GM12878 (cell line): ENCODE results near the gene AFF1. TPM values are rescaled to one million over a fixed set of nuclear protein-coding genes. Genes with fewer than 3 reads are reported as not detected.

Source experiments
- ATAC-seq: fragments of 200-7000 bp; cut with Tn5 transposase; 3 replicates; pipeline ENCODE4 v1.9.1; 2020; ENCODE audit warnings: mild to moderate bottlenecking, moderate library complexity
- BruUV-seq: library from RNA; stranded (reverse); fragments of 400-500 nt; replicated peaks from 2 replicates; lab custom pipeline; 2021; lab: Mats Ljungman, UMichigan
- CTCF ChIA-PET: fragments of 300-600 bp; sonication (Branson Sonifier 250); formaldehyde crosslinking; extraction: SDS; loops from one replicate; lab custom pipeline; 2021; ENCODE audit warnings: inconsistent platforms; lab: Yijun Ruan, JAX
- POLR2A ChIA-PET: fragments of 350-600 bp; formaldehyde crosslinking; extraction: SDS; loops from one replicate; lab custom pipeline; 2021; ENCODE audit warnings: inconsistent platforms; lab: Charles Lee
- RAD21 ChIA-PET: fragments of 300-600 bp; sonication (Branson Sonifier 250); formaldehyde crosslinking; loops from one replicate; lab custom pipeline; 2023; ENCODE audit warnings: antibody characterized with exemption; ENCODE audit not compliant: unreplicated experiment; lab: Charles Lee
- SMC1A ChIA-PET: fragments of 300-600 bp; sonication (Branson Sonifier 250); formaldehyde crosslinking; loops from one replicate; lab custom pipeline; 2023; ENCODE audit not compliant: unreplicated experiment, uncharacterized antibody; lab: Charles Lee
- DNase-seq: peaks from one replicate; pipeline ENCODE4 v3.0.0-alpha.2; 2011; ENCODE audit warnings: low read depth, low spot score
- FAIRE-seq: peaks from 3 replicates; lab custom pipeline; 2011; peaks lifted over from hg19 to GRCh38; lab: Jason Lieb, UNC
- H2AFZ ChIP-seq: 2 replicates; pipeline ENCODE4 v1.6.0; 2011; ENCODE audit warnings: low read depth, low read length, control low read depth; ENCODE audit not compliant: control insufficient read depth
- H3K27ac ChIP-seq: 2 replicates; pipeline ENCODE4 v1.5.1; 2011; ENCODE audit warnings: control low read depth; ENCODE audit not compliant: control insufficient read depth, insufficient read depth
- H3K27me3 ChIP-seq, 2 experiments: replicated peaks in 1 of 2; 2 replicates each; pipeline versions ENCODE4 v1.6.0 to v1.6.1; 2011; ENCODE audit warnings: low read length in 1 of 2; ENCODE audit not compliant: control insufficient read depth in 2 of 2, insufficient read depth in 2 of 2
- H3K36me3 ChIP-seq, 2 experiments: 2 replicates each; pipeline ENCODE4 v1.5.1; 2011; ENCODE audit warnings: low read length in 1 of 2; ENCODE audit not compliant: control insufficient read depth in 2 of 2, insufficient read depth in 2 of 2
- H3K4me1 ChIP-seq: 2 replicates; pipeline ENCODE4 v1.6.1; 2011; ENCODE audit warnings: mild to moderate bottlenecking, low read length, moderate library complexity, mixed read lengths; ENCODE audit not compliant: control insufficient read depth, insufficient read depth
- H3K4me2 ChIP-seq: 2 replicates; pipeline ENCODE4 v1.6.0; 2011; ENCODE audit warnings: control low read depth; ENCODE audit not compliant: control insufficient read depth, insufficient read depth
- H3K4me3 ChIP-seq: fragments of 200-600 bp; sonication (generic); 2 replicates; pipeline ENCODE4 v1.5.1; 2016
- H3K79me2 ChIP-seq: 2 replicates; pipeline ENCODE4 v1.6.0; 2011; ENCODE audit warnings: low read length; ENCODE audit not compliant: control insufficient read depth, insufficient read depth
- H3K9ac ChIP-seq: 2 replicates; pipeline ENCODE4 v1.8.0; 2011; ENCODE audit warnings: low read length, control low read depth, mixed read lengths; ENCODE audit not compliant: control insufficient read depth, insufficient read depth
- H3K9me3 ChIP-seq: replicated peaks from 3 replicates; pipeline ENCODE4 v1.5.1; 2011; ENCODE audit warnings: mild to moderate bottlenecking, low read length; ENCODE audit not compliant: control insufficient read depth, insufficient read depth
- H4K20me1 ChIP-seq: 2 replicates; pipeline ENCODE4 v1.6.0; 2011; ENCODE audit not compliant: control insufficient read depth, insufficient read depth
- ASH2L ChIP-seq: fragments of 300-600, 200-600 bp; sonication (generic); IDR thresholded peaks from 2 replicates; pipeline ENCODE4 v1.6.1; 2017; ENCODE audit warnings: low read depth, mild to moderate bottlenecking, borderline replicate concordance
- ETV6 ChIP-seq, 2 experiments: fragments of 450-650 bp in 1 of 2; IDR thresholded peaks in 1 of 2; conservative IDR thresholded peaks in 1 of 2; 2 replicates each; pipeline ENCODE4 v1.6.1; 2014; ENCODE audit warnings: antibody characterized with exemption in 1 of 2, borderline replicate concordance in 1 of 2, low read depth in 1 of 2, mild to moderate bottlenecking in 1 of 2, moderate library complexity in 1 of 2
- MAX ChIP-seq: IDR thresholded peaks from 2 replicates; pipeline ENCODE4 v1.6.1; 2012; ENCODE audit warnings: low read depth, low read length, improper control_type of control experiment
- POLR2AphosphoS5 ChIP-seq: IDR thresholded peaks from 2 replicates; pipeline ENCODE4 v1.6.1; 2011; ENCODE audit warnings: mild to moderate bottlenecking, low read length, inconsistent platforms
- POU2F2 ChIP-seq: IDR thresholded peaks from 3 replicates; pipeline ENCODE4 v1.6.1; 2011; ENCODE audit warnings: low read depth, mild to moderate bottlenecking, low read length, borderline replicate concordance
- WGBS: methylation state at CpG from one replicate; pipeline ENCODE4 v1.1.6; 2016; ENCODE audit warnings: low lambda C conversion rate; ENCODE audit not compliant: insufficient replicate concordance, insufficient coverage; ENCODE audit errors: missing lambda C conversion rate; 5-methylcytosine and 5-hydroxymethylcytosine counted together
- in situ Hi-C: fragments of 300-500 bp; cut with MboI; formaldehyde crosslinking; loops from 9 replicates; pipeline ENCODE4 v1.14.3; 2018; ENCODE audit warnings: mixed read lengths
- intact Hi-C: fragments of 100-400 bp; cut with micrococcal nuclease; formaldehyde crosslinking; loops from one replicate; pipeline ENCODE4 v1.14.2; 2022; ENCODE audit not compliant: unreplicated experiment
- polyA plus RNA-seq, 11 experiments: library from polyadenylated mRNA; depleted of rRNA in 4 of 11; unstranded in 6 of 11; stranded (reverse) in 5 of 11; fragments of >200 nt; fragmentation: Nextera tagmentation in 4 of 11; fragmentation: Illumina TruSeq in 1 of 11; extraction: Ambion mirVana in 4 of 11; extraction: Trizol in 1 of 11; gene quantifications; 1 replicate in 1 of 11; 2 replicates in 10 of 11; pipeline versions ENCODE4 v1.2.1 to v1.2.3, GENCODE V29; 2011 to 2016; ENCODE audit warnings: inconsistent platforms in 2 of 11, missing spikeins in 2 of 11, low read depth in 1 of 11
- total RNA-seq, 4 experiments: library from RNA; depleted of rRNA in 3 of 4; stranded (reverse); fragments of >200 nt in 3 of 4; fragmentation: Illumina TruSeq in 1 of 4; extraction: Trizol in 1 of 4; gene quantifications; 2 replicates each; pipeline versions ENCODE4 v1.2.1 to v1.2.3, GENCODE V29; 2013 to 2021
- TF ChIP-seq, protein P1 (sequence below): fragments of 450-650 bp; IDR thresholded peaks from 2 replicates; pipeline ENCODE4 v1.6.1; 2017; ENCODE audit warnings: mild to moderate bottlenecking, moderate library complexity
- TF ChIP-seq, protein P2 (sequence below): fragments of 450-650 bp; IDR thresholded peaks from 2 replicates; pipeline ENCODE4 v1.6.1; 2016; ENCODE audit warnings: mild to moderate bottlenecking, moderate library complexity, borderline replicate concordance
- TF ChIP-seq, protein P3 (sequence below): fragments of 450-650 bp; IDR thresholded peaks from 2 replicates; pipeline ENCODE4 v1.6.1; 2016; ENCODE audit warnings: mild to moderate bottlenecking

Gene AFF1
- total and polyA plus RNA-seq, 10 of the 15 experiments (the other 5 are each of a cell fraction or from before 2014, with no cell fraction given), result 3.5 to 56.1 (median 21.5) TPM

DNA sequence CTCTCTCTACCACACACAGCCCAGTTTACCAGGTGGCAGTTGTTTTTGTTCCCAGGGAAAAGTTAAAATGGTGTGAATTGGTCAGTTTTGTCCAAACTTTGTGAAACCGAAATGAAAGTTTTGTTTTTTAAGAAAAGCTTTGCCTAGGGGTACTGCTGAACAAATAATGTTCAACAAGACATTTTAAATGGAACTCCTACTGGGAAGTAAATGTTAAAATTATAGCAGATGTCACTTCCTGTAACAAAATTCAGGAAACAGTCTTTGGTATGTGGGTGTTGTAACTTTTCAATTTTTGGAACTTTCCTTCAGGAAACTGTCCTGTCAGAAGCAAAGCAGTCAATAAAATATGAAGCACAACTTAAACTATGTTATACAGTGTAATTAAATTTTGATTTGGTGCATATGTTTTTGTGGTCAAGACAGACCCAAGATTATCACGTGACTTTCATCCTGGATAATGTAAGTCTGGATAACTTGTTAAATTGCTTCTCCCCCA lies 79.5 kb downstream of the AFF1 start (continued):
- TF ChIP-seq, protein P1, sequence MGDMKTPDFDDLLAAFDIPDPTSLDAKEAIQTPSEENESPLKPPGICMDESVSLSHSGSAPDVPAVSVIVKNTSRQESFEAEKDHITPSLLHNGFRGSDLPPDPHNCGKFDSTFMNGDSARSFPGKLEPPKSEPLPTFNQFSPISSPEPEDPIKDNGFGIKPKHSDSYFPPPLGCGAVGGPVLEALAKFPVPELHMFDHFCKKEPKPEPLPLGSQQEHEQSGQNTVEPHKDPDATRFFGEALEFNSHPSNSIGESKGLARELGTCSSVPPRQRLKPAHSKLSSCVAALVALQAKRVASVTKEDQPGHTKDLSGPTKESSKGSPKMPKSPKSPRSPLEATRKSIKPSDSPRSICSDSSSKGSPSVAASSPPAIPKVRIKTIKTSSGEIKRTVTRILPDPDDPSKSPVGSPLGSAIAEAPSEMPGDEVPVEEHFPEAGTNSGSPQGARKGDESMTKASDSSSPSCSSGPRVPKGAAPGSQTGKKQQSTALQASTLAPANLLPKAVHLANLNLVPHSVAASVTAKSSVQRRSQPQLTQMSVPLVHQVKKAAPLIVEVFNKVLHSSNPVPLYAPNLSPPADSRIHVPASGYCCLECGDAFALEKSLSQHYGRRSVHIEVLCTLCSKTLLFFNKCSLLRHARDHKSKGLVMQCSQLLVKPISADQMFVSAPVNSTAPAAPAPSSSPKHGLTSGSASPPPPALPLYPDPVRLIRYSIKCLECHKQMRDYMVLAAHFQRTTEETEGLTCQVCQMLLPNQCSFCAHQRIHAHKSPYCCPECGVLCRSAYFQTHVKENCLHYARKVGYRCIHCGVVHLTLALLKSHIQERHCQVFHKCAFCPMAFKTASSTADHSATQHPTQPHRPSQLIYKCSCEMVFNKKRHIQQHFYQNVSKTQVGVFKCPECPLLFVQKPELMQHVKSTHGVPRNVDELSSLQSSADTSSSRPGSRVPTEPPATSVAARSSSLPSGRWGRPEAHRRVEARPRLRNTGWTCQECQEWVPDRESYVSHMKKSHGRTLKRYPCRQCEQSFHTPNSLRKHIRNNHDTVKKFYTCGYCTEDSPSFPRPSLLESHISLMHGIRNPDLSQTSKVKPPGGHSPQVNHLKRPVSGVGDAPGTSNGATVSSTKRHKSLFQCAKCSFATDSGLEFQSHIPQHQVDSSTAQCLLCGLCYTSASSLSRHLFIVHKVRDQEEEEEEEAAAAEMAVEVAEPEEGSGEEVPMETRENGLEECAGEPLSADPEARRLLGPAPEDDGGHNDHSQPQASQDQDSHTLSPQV, result 0 out of 2 replicates have a peak, but pooled peaks have one; percentile 2
- TF ChIP-seq POU2F2 (no peak), ETV6 (conservative IDR thresholded peaks at IDR 0.05 in 1 of 2, IDR thresholded peaks at IDR 0.05 in 1 of 2; ENCODE audit: borderline replicate concordance in 1 of 2, low read depth in 1 of 2) (no peak), ASH2L (no peak)

DNA sequence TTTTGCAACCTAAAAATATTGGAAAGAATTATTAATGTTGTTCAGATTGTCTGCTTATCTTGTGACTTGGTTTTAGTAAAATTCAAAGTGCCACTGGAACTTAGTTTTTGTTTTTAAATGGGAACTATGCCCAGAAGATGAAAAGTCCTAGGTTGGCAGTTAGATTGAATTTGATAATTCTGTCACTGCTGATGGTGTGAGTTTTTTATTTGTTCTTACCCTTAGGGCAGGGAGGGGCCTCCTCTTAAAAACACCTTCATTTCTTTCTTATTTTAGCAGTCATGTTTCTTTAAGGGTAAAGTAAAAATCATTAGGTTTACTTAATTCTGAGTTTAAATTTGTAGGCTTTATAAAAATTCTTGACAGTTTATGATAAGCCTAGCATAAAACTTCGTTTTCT lies 80.6 kb downstream of the AFF1 start:
- Histone ChIP-seq H3K36me3 (no peaks in the 10 kb centered on the region), H2AFZ (no peak overlapping the region), H3K27me3 (no peaks in the 10 kb centered on the region), H3K4me1 (peaks cover 39% of the 10 kb centered on the region), H3K9ac (no peak overlapping the region), H3K9me3 (no peaks in the 10 kb centered on the region), H4K20me1 (no peaks in the 10 kb centered on the region), H3K27ac (peak overlapping the region; percentile 26; the same call in 1 of the 2 replicates), H3K4me2 (peak overlapping the region; percentile 46), H3K4me3 (0 out of 2 replicates have a peak overlapping the region, but pooled peaks have one; percentile 13), H3K79me2 (peaks cover 98% of the 10 kb centered on the region)
- ChIA-PET POLR2A (interaction anchor here (0.7 to 1.5 kb wide), 2 partner anchors 9 to 79 kb away, joined by 3 to 7 read pairs; no protein-coding TSS in a partner anchor), SMC1A (interaction anchor here (1.0 to 12.8 kb wide), 8 partner anchors 11 to 76 kb away, joined by 3 to 268 read pairs (median 6); partner anchors contain the start of gene AFF1), CTCF (interaction anchor here (0.6 to 5.0 kb wide), 6 partner anchors 9 to 1096 kb away, joined by 3 to 22 read pairs (median 3); partner anchors contain the start of gene AFF1), RAD21 (interaction anchor here (0.7 to 4.5 kb wide), 10 partner anchors 15 to 421 kb away, joined by 3 to 20 read pairs (median 4); partner anchors contain the start of genes AFF1 and PTPN13)
- FAIRE-seq (no peak), ATAC-seq (no peak), DNase-seq (no peak)
- 90% methylated on average over 1 of the region's 1 CpG for WGBS
- no TSS peak for BruUV-seq
- intact Hi-C loops (no loop called here), in situ Hi-C loops (no loop called here)
- TF ChIP-seq MAX (no peak), POLR2AphosphoS5 (no peak)
- TF ChIP-seq, protein P2, sequence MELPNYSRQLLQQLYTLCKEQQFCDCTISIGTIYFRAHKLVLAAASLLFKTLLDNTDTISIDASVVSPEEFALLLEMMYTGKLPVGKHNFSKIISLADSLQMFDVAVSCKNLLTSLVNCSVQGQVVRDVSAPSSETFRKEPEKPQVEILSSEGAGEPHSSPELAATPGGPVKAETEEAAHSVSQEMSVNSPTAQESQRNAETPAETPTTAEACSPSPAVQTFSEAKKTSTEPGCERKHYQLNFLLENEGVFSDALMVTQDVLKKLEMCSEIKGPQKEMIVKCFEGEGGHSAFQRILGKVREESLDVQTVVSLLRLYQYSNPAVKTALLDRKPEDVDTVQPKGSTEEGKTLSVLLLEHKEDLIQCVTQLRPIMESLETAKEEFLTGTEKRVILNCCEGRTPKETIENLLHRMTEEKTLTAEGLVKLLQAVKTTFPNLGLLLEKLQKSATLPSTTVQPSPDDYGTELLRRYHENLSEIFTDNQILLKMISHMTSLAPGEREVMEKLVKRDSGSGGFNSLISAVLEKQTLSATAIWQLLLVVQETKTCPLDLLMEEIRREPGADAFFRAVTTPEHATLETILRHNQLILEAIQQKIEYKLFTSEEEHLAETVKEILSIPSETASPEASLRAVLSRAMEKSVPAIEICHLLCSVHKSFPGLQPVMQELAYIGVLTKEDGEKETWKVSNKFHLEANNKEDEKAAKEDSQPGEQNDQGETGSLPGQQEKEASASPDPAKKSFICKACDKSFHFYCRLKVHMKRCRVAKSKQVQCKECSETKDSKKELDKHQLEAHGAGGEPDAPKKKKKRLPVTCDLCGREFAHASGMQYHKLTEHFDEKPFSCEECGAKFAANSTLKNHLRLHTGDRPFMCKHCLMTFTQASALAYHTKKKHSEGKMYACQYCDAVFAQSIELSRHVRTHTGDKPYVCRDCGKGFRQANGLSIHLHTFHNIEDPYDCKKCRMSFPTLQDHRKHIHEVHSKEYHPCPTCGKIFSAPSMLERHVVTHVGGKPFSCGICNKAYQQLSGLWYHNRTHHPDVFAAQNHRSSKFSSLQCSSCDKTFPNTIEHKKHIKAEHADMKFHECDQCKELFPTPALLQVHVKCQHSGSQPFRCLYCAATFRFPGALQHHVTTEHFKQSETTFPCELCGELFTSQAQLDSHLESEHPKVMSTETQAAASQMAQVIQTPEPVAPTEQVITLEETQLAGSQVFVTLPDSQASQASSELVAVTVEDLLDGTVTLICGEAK, result no peak
- TF ChIP-seq, protein P3, sequence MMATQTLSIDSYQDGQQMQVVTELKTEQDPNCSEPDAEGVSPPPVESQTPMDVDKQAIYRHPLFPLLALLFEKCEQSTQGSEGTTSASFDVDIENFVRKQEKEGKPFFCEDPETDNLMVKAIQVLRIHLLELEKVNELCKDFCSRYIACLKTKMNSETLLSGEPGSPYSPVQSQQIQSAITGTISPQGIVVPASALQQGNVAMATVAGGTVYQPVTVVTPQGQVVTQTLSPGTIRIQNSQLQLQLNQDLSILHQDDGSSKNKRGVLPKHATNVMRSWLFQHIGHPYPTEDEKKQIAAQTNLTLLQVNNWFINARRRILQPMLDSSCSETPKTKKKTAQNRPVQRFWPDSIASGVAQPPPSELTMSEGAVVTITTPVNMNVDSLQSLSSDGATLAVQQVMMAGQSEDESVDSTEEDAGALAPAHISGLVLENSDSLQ, result no peak
